ENCODE data around the gene NVL. TPM values are rescaled to one million over a fixed set of nuclear protein-coding genes. Genes with fewer than 3 reads are reported as not detected.

Gene NVL
- total RNA-seq, 2 experiments from 2014 or later: 38.8 to 45.6 TPM

DNA sequence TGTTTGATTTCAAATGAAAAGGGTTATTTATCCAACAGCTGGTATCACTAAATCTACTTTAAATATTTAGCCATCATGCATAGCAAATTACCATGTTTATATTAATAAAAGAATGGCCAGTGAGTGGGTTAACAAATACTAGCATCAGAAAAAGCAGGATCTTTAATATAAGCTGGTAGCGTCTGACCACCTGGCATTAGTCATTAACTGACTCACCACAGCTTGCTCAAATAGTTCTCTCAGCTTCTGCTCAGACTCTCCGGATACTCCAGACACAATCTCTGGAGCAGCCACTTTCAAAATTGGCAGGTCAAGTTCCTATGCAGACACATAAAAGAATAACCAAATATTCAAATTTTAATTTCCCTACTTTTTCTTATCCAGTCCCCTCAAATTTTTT is 29.6 kb downstream of the NVL start:
- DNase-seq: no peak
- Mint-ChIP-seq H3K4me1 (peaks cover 5% of the 10 kb centered on the region), H3K36me3 (ENCODE audit: low read depth) (peaks cover 65% of the 10 kb centered on the region), H3K9me3 (no peaks in the 10 kb centered on the region), H3K4me3 (no peak overlapping the region), H3K27ac (no peak overlapping the region), H3K27me3 (no peaks in the 10 kb centered on the region)
- CTCF ChIA-PET: interaction anchor here (1.5 kb wide), 1 partner anchor 184 kb away, joined by 6 read pairs; no protein-coding TSS in a partner anchor
- POLR2A ChIA-PET: no interaction called here

GRCh38 chr1:224298346-224299330 is 31.3 kb downstream of the NVL start:
- ChIA-PET POLR2A (no interaction called here), CTCF (interaction anchor here (1.3 kb wide), 1 partner anchor 10 kb away, joined by 3 read pairs; no protein-coding TSS in a partner anchor)
- Mint-ChIP-seq H3K27ac (no peak overlapping the region), H3K27me3 (no peaks in the 10 kb centered on the region), H3K36me3 (ENCODE audit: low read depth) (peaks cover 67% of the 10 kb centered on the region), H3K4me3 (no peak overlapping the region), H3K4me1 (peaks cover 5% of the 10 kb centered on the region), H3K9me3 (no peaks in the 10 kb centered on the region)
- DNase-seq: no peak

GRCh38 chr1:224294775-224295174 is 35.2 kb downstream of the NVL start:
- CTCF ChIA-PET: no interaction called here
- Mint-ChIP-seq H3K4me3 (no peak overlapping the region), H3K4me1 (peaks cover 5% of the 10 kb centered on the region), H3K27ac (no peak overlapping the region), H3K27me3 (no peaks in the 10 kb centered on the region), H3K9me3 (no peaks in the 10 kb centered on the region), H3K36me3 (ENCODE audit: low read depth) (peaks cover 53% of the 10 kb centered on the region)
- POLR2A ChIA-PET: no interaction called here
- no peak for DNase-seq

GRCh38 chr1:224292419-224292818 is 37.6 kb downstream of the NVL start:
- Mint-ChIP-seq H3K27me3 (no peaks in the 10 kb centered on the region), H3K36me3 (ENCODE audit: low read depth) (peaks cover 51% of the 10 kb centered on the region), H3K4me1 (no peaks in the 10 kb centered on the region), H3K9me3 (no peaks in the 10 kb centered on the region), H3K4me3 (no peak overlapping the region), H3K27ac (no peak overlapping the region)
- DNase-seq: no peak
- POLR2A ChIA-PET: interaction anchor here (0.7 to 1.5 kb wide), 2 partner anchors 110 to 550 kb away, joined by 3 to 4 read pairs; no protein-coding TSS in a partner anchor
- CTCF ChIA-PET: interaction anchor here (0.9 kb wide), 1 partner anchor 25 kb away, joined by 3 read pairs; no protein-coding TSS in a partner anchor

DNA sequence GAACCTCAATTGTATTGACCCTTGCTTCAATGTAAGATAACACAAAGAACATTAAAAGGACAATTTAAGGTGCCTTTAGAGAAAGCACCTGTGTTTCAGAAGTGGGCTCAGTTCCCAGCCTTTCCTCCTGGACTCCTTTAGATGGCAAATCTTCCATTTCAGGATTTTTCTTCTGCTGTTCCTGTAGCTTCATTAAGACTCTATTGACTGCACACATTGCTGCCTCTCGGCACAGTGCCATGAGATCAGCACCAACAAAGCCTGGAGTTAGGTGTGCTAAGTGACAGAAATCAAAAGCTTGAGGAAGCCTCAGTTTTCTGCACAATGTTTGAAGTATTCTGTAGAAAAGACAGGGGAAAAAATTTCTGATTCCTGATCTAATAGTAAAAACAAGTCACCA is 40.6 kb downstream of the NVL start:
- CTCF ChIA-PET: no interaction called here
- Mint-ChIP-seq H3K9me3 (no peaks in the 10 kb centered on the region), H3K4me1 (no peaks in the 10 kb centered on the region), H3K36me3 (ENCODE audit: low read depth) (peaks cover 50% of the 10 kb centered on the region), H3K4me3 (no peak overlapping the region), H3K27ac (no peak overlapping the region), H3K27me3 (no peaks in the 10 kb centered on the region)
- DNase-seq: no peak
- POLR2A ChIA-PET: no interaction called here

DNA sequence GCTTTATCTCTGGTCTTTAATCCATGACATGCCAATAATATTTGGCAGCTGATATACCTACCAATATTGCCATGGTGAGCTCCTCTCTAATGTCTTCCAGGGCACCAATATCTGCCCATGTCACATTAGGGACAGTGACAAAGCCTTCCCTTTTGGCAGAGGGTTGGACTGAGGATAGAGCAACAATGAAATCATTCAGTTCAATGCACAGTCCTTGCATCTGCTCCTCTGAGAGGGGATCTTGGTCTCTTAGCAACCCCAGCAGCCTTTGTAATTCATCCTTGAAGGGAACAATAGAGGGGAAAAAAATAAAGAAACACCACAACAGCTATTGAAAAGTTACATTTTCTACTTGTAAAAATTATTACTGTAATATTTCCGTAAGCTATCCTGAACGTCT is 42.3 kb downstream of the NVL start:
- Mint-ChIP-seq H3K4me1 (no peaks in the 10 kb centered on the region), H3K36me3 (ENCODE audit: low read depth) (peaks cover 50% of the 10 kb centered on the region), H3K27me3 (no peaks in the 10 kb centered on the region), H3K4me3 (no peak overlapping the region), H3K9me3 (no peaks in the 10 kb centered on the region), H3K27ac (no peak overlapping the region)
- POLR2A ChIA-PET: no interaction called here
- DNase-seq: no peak
- CTCF ChIA-PET: interaction anchor here (1.2 kb wide), 1 partner anchor 10 kb away, joined by 3 read pairs; no protein-coding TSS in a partner anchor

- POLR2A ChIA-PET: no interaction called here
- H3K27me3 Mint-ChIP-seq: no peaks in the 10 kb centered on the region
- peaks cover 57% of the 10 kb centered on the region for H3K36me3 Mint-ChIP-seq (ENCODE audit: low read depth)
- H3K9me3 Mint-ChIP-seq: no peaks in the 10 kb centered on the region
- H3K4me1 Mint-ChIP-seq: peaks cover 8% of the 10 kb centered on the region
- no peak overlapping the region for H3K27ac Mint-ChIP-seq
- CTCF ChIA-PET: no interaction called here
- no peak overlapping the region for H3K4me3 Mint-ChIP-seq
- no peak for DNase-seq
These were observed 47.8 kb downstream of the NVL start for GRCh38 chr1:224282140-224282539.

DNA sequence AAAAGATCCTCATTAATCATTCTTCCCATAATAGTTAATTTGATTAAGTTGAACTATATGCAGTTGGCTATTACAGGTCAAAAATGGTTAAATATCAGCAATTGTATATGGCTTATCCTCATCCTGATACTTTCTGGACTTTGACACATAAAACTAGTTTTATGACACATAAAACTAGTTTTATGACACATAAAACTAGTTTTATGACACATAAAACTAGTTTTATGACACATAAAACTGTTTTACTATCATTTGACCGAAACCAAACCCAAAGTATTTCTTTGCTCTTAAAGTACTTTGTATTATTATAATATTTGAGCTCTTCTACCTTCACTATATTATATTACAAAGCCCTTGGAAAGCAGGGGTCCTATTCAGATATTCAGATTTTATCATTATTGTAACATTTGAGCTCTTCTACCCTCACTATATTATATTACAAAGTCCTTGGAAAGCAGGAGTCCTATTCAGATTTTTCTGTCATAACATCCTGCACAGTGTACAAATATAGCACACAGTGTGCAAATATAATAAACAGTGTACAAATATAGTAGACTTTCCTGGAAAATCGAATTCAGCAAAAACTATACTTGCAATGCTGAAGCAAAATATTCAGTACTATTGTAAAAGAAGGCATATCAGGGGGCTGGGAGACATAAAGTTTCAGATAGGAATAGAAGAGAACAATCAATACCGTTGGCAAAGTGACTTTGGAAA is 53.0 kb downstream of the NVL start:
- H3K27ac Mint-ChIP-seq: no peak overlapping the region
- H3K4me3 Mint-ChIP-seq: no peak overlapping the region
- peaks cover 43% of the 10 kb centered on the region for H3K36me3 Mint-ChIP-seq (ENCODE audit: low read depth)
- CTCF ChIA-PET: no interaction called here
- H3K9me3 Mint-ChIP-seq: no peaks in the 10 kb centered on the region
- POLR2A ChIA-PET: no interaction called here
- DNase-seq: no peak
- peaks cover 14% of the 10 kb centered on the region for H3K4me1 Mint-ChIP-seq
- no peaks in the 10 kb centered on the region for H3K27me3 Mint-ChIP-seq

GRCh38 chr1:224274970-224275626 is 54.9 kb downstream of the NVL start:
- ChIA-PET POLR2A (no interaction called here), CTCF (no interaction called here)

DNA sequence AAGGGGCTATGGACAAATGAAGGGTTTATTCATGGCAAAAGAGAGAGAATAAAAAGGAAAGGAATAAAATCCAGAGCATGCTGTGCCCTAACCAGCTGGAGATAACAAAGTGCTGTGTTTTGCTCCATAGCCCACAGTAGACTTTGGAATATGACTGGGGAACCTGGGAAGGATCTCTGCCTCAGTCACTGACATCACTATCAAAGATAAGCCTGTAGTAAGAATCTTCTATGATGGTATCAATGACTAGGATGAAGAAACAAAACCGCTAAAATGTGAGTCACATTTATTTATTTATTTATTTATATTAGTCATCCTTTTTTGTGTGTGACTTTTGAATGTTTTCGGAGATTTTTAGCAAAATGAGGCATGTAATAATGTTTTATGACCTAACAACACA is 56.3 kb downstream of the NVL start:
- peaks cover 45% of the 10 kb centered on the region for H3K36me3 Mint-ChIP-seq (ENCODE audit: low read depth)
- H3K4me3 Mint-ChIP-seq: no peak overlapping the region
- no peak for DNase-seq
- H3K27ac Mint-ChIP-seq: no peak overlapping the region
- POLR2A ChIA-PET: no interaction called here
- no peaks in the 10 kb centered on the region for H3K27me3 Mint-ChIP-seq
- CTCF ChIA-PET: no interaction called here
- peaks cover 14% of the 10 kb centered on the region for H3K4me1 Mint-ChIP-seq
- no peaks in the 10 kb centered on the region for H3K9me3 Mint-ChIP-seq

More at GRCh38 chr1:224274970-224275626, 54.9 kb downstream of the NVL start:
- Mint-ChIP-seq H3K27me3 (no peaks in the 10 kb centered on the region), H3K36me3 (ENCODE audit: low read depth) (peaks cover 35% of the 10 kb centered on the region), H3K4me3 (no peak overlapping the region), H3K27ac (no peak overlapping the region), H3K9me3 (no peaks in the 10 kb centered on the region), H3K4me1 (peaks cover 14% of the 10 kb centered on the region)
- DNase-seq: no peak

DNA sequence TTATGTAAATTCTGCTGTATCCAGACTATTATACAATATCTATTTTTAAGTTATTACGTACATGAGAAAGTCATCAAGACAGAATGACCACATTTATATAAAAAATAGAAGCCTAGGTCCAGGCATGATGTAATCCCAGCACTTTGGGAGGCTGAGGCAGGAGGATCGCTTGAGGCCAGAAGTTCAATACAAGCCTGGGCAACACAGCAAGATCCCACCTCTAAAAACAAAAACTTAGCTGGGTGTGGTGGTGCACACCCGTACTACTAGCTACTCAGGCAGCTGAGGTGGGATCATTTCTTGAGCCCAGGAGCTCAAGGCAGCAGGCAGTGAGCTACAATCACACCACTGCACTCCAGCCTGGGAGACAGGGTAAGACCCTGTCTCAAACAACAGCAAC is 58.9 kb downstream of the NVL start:
- Mint-ChIP-seq H3K36me3 (ENCODE audit: low read depth) (peaks cover 52% of the 10 kb centered on the region), H3K27me3 (no peaks in the 10 kb centered on the region), H3K27ac (no peak overlapping the region), H3K9me3 (no peaks in the 10 kb centered on the region), H3K4me3 (no peak overlapping the region), H3K4me1 (peaks cover 25% of the 10 kb centered on the region)
- CTCF ChIA-PET: no interaction called here
- POLR2A ChIA-PET: no interaction called here
- no peak for DNase-seq

- ChIA-PET CTCF (interaction anchor here (0.7 to 1.0 kb wide), 2 partner anchors 25 to 165 kb away, joined by 3 to 4 read pairs; no protein-coding TSS in a partner anchor), POLR2A (interaction anchor here (0.8 to 1.7 kb wide), 3 partner anchors 8 to 112 kb away, joined by 3 to 4 read pairs (median 3); no protein-coding TSS in a partner anchor)
- no peak overlapping the region for H3K4me3 Mint-ChIP-seq
- H3K27ac Mint-ChIP-seq: peak overlapping the region; percentile 44
- H3K4me1 Mint-ChIP-seq: peaks cover 46% of the 10 kb centered on the region
- no peaks in the 10 kb centered on the region for H3K27me3 Mint-ChIP-seq
- peaks cover 54% of the 10 kb centered on the region for H3K36me3 Mint-ChIP-seq (ENCODE audit: low read depth)
- no peak for DNase-seq
- no peaks in the 10 kb centered on the region for H3K9me3 Mint-ChIP-seq
These were observed 62.0 kb downstream of the NVL start for GRCh38 chr1:224267925-224268324.

Data from activated CD4-positive, alpha-beta memory T cell treated with anti-CD3 and anti-CD28 coated beads, Interleukin-2, amount 10 ng/mL, durations not matched to agents 7 days and 5 days (primary cell).